Erythroblast (primary cell): ENCODE measurements around the gene ARSD.

Source experiments
- GATA1 ChIP-seq: IDR thresholded peaks from 2 replicates; pipeline ENCODE4 v1.6.1; 2011; ENCODE audit warnings: low read depth, mild to moderate bottlenecking, control low read depth, low read length, moderate library complexity
- POLR2A ChIP-seq: IDR thresholded peaks from 2 replicates; pipeline ENCODE4 v1.6.1; 2011; ENCODE audit warnings: mild to moderate bottlenecking, low read length

DNA sequence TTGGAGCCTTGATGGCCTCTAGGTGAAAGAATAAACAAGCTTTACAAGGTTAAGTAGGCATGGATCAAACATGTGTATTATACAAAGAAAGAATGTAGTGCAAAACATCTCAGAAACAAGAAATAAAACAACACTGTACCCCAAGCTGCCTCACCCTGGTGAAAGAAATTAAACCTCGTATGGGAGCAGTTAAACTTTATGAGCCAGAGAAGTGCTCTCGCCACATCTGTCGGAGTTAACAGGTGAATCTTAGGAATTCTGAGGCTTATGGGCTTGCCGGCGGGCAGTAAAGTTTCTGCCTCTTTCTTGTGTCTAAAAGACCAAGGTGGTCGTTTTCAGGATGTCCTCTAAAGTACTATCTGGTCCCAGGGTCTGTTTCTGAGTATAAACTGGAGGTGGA is 43.3 kb upstream of the ARSD start:
- no peak for TF ChIP-seq POLR2A
- TF ChIP-seq GATA1, result no peak
